ENCODE measurements around the gene CYB561D1. TPM values are rescaled to one million over a fixed set of nuclear protein-coding genes. Genes with fewer than 3 reads are reported as not detected.

CYB561D1 gene
- total RNA-seq, 2 donors from 2014 or later = 4.8 to 6.5 TPM

- H3K27ac ChIP-seq (ENCODE audit: low read depth, low read length) = no peak overlapping the region
- Mint-ChIP-seq H3K36me3 (ENCODE audit: low read depth) (no peaks in the 10 kb centered on the region), H3K4me3 (no peak overlapping the region), H3K27ac (no peak overlapping the region), H3K4me1 (peaks cover 3% of the 10 kb centered on the region), H3K9me3 (no peaks in the 10 kb centered on the region), H3K27me3 (ENCODE audit: insufficient read depth) (peaks cover 70% of the 10 kb centered on the region)
- H3K27me3 ChIP-seq (ENCODE audit: control insufficient read depth, insufficient read depth, low read length, poor library complexity, severe bottlenecking) = peaks cover 69% of the 10 kb centered on the region
- H3K9me3 ChIP-seq (ENCODE audit: control insufficient read depth, low read length) = no peaks in the 10 kb centered on the region
- WGBS, 2 experiments (ENCODE audit: insufficient coverage in 1 of 2, insufficient read length in 1 of 2) = 75 to 86% methylated on average over 1 of the region's 1 CpG
- H3K4me1 ChIP-seq (ENCODE audit: control insufficient read depth, insufficient read depth, low read length) = no peaks in the 10 kb centered on the region
- H3K4me3 ChIP-seq (ENCODE audit: low read length) = no peak overlapping the region
- no peaks in the 10 kb centered on the region for H3K36me3 ChIP-seq (ENCODE audit: control insufficient read depth, insufficient read depth, low read length)
- TF ChIP-seq, protein P1, sequence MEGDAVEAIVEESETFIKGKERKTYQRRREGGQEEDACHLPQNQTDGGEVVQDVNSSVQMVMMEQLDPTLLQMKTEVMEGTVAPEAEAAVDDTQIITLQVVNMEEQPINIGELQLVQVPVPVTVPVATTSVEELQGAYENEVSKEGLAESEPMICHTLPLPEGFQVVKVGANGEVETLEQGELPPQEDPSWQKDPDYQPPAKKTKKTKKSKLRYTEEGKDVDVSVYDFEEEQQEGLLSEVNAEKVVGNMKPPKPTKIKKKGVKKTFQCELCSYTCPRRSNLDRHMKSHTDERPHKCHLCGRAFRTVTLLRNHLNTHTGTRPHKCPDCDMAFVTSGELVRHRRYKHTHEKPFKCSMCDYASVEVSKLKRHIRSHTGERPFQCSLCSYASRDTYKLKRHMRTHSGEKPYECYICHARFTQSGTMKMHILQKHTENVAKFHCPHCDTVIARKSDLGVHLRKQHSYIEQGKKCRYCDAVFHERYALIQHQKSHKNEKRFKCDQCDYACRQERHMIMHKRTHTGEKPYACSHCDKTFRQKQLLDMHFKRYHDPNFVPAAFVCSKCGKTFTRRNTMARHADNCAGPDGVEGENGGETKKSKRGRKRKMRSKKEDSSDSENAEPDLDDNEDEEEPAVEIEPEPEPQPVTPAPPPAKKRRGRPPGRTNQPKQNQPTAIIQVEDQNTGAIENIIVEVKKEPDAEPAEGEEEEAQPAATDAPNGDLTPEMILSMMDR (conservative IDR thresholded peaks at IDR 0.05) = no peak
- DNase-seq = no peak
- no peak overlapping the region for H3K9ac ChIP-seq (ENCODE audit: extremely low read depth, low read length, poor library complexity, severe bottlenecking)
Measured at GRCh38 chr1:109468061-109468460, 25.8 kb upstream of the CYB561D1 start.

DNA sequence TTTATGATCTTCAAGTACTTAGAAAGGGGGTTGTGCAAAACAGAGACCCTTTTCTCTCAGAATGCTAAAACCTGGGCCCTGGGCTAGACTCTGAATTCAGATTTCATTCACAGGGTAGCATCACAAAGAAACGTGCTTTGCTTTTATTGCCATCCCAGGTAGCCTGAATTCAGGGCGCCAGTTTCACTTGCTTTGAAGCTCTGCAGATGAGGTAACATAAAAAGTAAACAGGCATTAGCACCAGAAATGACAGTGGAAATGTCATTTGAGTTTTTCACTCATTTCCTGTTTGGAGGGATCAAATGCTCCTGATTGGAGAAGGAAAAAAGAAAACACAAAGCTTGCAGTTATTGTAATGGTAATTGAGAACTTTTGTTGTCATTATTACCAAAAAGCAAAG, 25.0 kb upstream of the CYB561D1 start:
- H3K4me1 Mint-ChIP-seq = peaks cover 3% of the 10 kb centered on the region
- Histone ChIP-seq H3K27ac (ENCODE audit: low read depth, low read length) (no peak overlapping the region), H3K9me3 (ENCODE audit: control insufficient read depth, low read length) (no peaks in the 10 kb centered on the region), H3K27me3 (ENCODE audit: control insufficient read depth, insufficient read depth, low read length, poor library complexity, severe bottlenecking) (peaks cover 61% of the 10 kb centered on the region), H3K36me3 (ENCODE audit: control insufficient read depth, insufficient read depth, low read length) (no peaks in the 10 kb centered on the region), H3K4me1 (ENCODE audit: control insufficient read depth, insufficient read depth, low read length) (no peaks in the 10 kb centered on the region), H3K4me3 (ENCODE audit: low read length) (no peak overlapping the region), H3K9ac (ENCODE audit: extremely low read depth, low read length, poor library complexity, severe bottlenecking) (no peak overlapping the region)
- no peak overlapping the region for H3K27ac Mint-ChIP-seq
- 25 to 29% methylated on average over 2 of the region's 2 CpGs for WGBS, 2 experiments (ENCODE audit: insufficient coverage in 1 of 2, insufficient read length in 1 of 2)
- H3K36me3 Mint-ChIP-seq (ENCODE audit: low read depth) = no peaks in the 10 kb centered on the region
- H3K9me3 Mint-ChIP-seq = no peaks in the 10 kb centered on the region
- DNase-seq = no peak
- TF ChIP-seq, protein P1 (conservative IDR thresholded peaks at IDR 0.05) = no peak
- H3K4me3 Mint-ChIP-seq = no peak overlapping the region
- peaks cover 61% of the 10 kb centered on the region for H3K27me3 Mint-ChIP-seq (ENCODE audit: insufficient read depth)

- Histone ChIP-seq H3K36me3 (ENCODE audit: control insufficient read depth, insufficient read depth, low read length) (no peaks in the 10 kb centered on the region), H3K4me3 (ENCODE audit: low read length) (no peak overlapping the region), H3K27ac (ENCODE audit: low read depth, low read length) (no peak overlapping the region), H3K4me1 (ENCODE audit: control insufficient read depth, insufficient read depth, low read length) (no peaks in the 10 kb centered on the region), H3K27me3 (ENCODE audit: control insufficient read depth, insufficient read depth, low read length, poor library complexity, severe bottlenecking) (peaks cover 48% of the 10 kb centered on the region), H3K9me3 (ENCODE audit: control insufficient read depth, low read length) (no peaks in the 10 kb centered on the region), H3K9ac (ENCODE audit: extremely low read depth, low read length, poor library complexity, severe bottlenecking) (no peak overlapping the region)
- Mint-ChIP-seq H3K9me3 (no peaks in the 10 kb centered on the region), H3K27me3 (ENCODE audit: insufficient read depth) (peaks cover 54% of the 10 kb centered on the region), H3K4me1 (peaks cover 3% of the 10 kb centered on the region), H3K36me3 (ENCODE audit: low read depth) (no peaks in the 10 kb centered on the region), H3K4me3 (no peak overlapping the region), H3K27ac (no peak overlapping the region)
- no peak for DNase-seq
- WGBS, 2 experiments (ENCODE audit: insufficient coverage in 1 of 2, insufficient read length in 1 of 2) = 60 to 78% methylated on average over 3 to 6 of the region's 6 CpGs
- TF ChIP-seq, protein P1 (conservative IDR thresholded peaks at IDR 0.05) = no peak
Measured at GRCh38 chr1:109470245-109470644, 23.6 kb upstream of the CYB561D1 start.
